ENCODE results near the gene BNIP1.

Gene BNIP1

GRCh38 chr5:173208296-173208695 lies 64.0 kb downstream of the BNIP1 start:
- in situ Hi-C loops (cut with MboI; ENCODE audit: low sequenced_read_pairs), result no loop called here

DNA sequence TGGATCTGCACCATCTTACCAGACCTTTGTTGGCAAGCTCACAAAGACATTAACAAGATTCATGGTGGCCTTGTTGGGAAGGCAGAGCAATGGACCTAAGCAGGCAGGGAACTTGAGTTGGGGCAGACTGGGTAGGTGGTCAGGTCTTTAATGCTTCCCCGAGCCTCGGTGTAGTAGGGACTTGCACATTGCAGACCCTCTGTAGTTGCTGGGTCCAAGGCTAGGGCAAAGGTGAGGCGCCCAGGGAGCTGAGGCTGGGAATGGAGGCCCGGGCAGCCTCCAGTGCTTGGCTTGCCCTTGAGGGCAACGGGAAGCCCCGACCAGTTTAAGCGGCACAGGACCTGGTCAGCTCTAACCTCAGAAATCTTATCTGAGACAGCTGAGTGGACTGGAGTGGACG lies 66.5 kb downstream of the BNIP1 start:
- in situ Hi-C loops (cut with MboI; ENCODE audit: low sequenced_read_pairs), result no loop called here

GRCh38 chr5:173211284-173211683 lies 67.0 kb downstream of the BNIP1 start:
- in situ Hi-C loops (cut with MboI; ENCODE audit: low sequenced_read_pairs), result no loop called here

DNA sequence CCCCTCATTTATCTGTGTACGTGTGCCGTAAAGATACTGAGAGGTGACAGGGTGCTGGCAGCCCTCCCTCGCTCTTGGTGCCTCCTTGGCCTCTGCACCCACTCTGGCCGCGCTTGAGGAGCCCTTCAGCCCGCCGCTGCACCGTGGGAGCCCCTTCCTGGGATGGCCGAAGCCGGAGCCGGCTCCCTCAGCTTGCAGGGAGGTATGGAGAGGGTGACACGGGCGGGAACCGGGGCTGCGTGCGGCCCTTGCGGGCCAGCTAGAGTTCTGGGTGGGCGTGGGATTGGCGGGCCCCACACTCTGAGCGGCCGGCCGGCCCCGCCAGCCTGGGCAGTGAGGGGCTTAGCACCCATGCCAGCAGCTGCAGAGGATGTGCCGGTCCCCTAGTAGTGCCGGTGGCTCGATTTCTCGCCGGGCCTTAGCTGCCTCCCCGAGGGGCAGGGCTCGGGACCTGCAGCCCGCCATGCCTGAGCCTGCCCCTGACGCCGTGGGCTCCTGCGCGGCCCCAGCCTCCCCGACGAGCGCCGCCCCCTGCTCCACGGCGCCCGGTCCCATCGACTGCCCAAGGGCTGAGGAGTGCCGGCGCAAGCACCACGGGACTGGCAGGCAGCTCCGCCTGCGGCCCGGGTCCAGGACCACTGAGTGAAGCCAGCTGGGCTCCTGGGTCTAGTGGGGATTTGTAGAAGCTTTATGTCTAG lies 69.1 kb downstream of the BNIP1 start:
- in situ Hi-C loops (cut with MboI; ENCODE audit: low sequenced_read_pairs), result no loop called here
